Fibroblast of skin of scalp (primary cell): ENCODE results near the gene FAM20C.
"Not testable (repeated sequence)": the region's sequence is repeated elsewhere in the genome, so short reads cannot be mapped to it uniquely, and the experiment has no call there.

Experiments used
- DNase-seq: peaks from one replicate; pipeline ENCODE4 v3.0.0-alpha.2; 2013

FAM20C gene

GRCh38 chr7:259751-260405 lies 67.5 kb downstream of the FAM20C start:
- no peak for DNase-seq

DNA sequence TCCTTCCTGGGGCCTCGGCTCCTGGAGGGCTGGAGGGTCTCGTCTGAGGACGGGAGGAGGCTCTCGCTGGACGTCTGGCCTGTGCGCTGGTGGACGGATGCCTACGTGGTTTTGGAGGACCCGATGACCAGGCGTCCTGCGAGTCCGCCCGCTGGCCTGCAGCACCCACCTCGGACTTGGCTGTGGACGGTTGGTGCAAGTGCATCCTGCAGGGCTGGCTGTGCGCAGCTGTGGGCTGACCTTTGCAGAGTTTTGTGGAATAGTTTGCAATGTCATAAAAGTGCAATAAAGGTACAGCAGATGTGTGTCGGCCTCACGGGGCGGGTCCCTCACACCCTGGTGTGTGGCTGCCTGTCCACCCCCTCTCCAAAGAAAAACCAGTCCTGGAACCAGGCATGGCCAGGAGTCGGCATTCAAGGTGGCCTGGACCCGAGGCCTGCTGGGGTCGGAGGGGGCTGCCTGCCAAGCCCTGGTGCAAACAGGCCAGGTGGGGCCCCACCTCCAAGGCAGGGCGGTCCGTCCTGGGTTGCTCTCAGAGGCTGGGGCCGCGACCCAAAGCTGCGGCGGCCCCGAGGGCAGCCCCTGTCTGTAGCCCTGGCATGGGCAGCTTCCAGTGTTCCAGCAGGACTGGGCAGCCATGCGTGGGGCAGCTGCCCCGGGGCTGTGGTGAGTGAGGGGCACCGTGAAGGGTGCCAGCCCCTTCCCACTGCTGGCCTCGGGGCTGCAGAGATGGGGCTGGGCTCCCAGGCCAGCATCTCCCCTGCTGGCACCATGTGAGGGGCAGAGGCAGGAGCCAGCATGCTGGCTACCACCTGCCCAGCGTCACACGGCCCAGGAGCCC lies 68.3 kb downstream of the FAM20C start:
- no peak for DNase-seq

DNA sequence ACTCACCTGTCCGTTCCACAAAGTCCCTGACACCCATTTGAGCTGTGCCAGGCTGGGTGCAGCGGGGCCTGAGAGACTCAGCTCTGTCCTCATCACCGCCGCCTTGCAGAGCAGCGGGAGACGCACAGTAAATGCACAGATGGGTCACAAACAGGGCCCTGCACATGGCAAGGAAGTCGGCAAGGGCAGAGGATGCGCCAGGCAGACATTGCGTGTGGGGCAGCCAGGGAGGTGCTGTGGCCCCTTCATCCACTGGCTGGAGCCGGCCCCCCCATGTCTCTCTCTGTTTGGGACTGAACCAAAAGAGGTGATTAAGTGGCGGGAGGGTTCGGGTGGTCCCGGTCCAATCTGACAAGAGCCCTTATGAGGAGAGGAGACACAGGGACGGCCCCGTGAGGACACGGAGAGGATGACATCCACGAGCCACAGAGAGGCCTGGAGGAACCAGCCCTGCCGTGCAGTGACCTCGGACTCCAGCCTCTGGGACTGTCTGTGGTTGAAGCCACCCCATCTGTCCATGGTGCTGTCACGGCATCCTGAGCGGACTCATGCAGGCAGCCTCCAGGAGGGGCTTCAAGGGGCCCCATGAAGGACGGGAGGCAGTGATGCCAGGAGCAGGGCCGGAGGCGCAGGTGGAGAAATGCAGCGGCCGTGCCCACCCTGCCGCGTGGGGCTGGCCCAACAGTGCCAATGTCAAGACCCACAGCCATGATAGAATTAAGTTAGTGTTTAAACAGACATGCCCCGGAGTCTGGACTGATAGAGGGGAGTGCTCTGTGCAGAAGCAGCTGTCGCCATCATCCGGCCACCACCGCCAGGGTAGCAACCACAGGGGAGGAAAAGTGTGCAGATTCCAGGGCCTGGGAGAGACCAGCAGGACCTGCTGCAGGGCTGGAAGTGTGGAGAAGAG lies 69.2 kb downstream of the FAM20C start:
- no peak for DNase-seq

DNA sequence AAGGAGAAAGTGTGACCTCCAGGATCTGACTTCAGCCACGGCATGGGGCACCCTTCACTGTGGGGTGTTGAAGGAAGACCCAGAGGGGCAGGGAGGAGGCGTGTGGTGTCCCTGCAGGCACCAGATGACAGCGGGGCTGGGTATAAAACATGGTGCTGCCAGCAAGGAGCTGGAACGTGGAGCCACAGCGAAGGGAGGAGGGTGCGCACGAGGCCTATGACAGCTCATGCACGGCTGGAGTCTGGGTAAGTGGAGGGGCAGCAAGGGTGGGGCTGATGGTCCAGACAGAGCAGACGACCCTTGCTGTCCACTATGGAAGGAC lies 69.8 kb downstream of the FAM20C start:
- DNase-seq = no peak

- not testable (repeated sequence) for DNase-seq
These were observed 70.4 kb downstream of the FAM20C start for GRCh38 chr7:262631-263311.

GRCh38 chr7:263483-264351 lies 71.3 kb downstream of the FAM20C start:
- not testable (repeated sequence) for DNase-seq

GRCh38 chr7:264541-265191 lies 72.3 kb downstream of the FAM20C start:
- DNase-seq = no peak

- no peak for DNase-seq
These were observed 73.0 kb downstream of the FAM20C start for GRCh38 chr7:265192-265997.

GRCh38 chr7:265998-266850 lies 73.9 kb downstream of the FAM20C start:
- no peak for DNase-seq

DNA sequence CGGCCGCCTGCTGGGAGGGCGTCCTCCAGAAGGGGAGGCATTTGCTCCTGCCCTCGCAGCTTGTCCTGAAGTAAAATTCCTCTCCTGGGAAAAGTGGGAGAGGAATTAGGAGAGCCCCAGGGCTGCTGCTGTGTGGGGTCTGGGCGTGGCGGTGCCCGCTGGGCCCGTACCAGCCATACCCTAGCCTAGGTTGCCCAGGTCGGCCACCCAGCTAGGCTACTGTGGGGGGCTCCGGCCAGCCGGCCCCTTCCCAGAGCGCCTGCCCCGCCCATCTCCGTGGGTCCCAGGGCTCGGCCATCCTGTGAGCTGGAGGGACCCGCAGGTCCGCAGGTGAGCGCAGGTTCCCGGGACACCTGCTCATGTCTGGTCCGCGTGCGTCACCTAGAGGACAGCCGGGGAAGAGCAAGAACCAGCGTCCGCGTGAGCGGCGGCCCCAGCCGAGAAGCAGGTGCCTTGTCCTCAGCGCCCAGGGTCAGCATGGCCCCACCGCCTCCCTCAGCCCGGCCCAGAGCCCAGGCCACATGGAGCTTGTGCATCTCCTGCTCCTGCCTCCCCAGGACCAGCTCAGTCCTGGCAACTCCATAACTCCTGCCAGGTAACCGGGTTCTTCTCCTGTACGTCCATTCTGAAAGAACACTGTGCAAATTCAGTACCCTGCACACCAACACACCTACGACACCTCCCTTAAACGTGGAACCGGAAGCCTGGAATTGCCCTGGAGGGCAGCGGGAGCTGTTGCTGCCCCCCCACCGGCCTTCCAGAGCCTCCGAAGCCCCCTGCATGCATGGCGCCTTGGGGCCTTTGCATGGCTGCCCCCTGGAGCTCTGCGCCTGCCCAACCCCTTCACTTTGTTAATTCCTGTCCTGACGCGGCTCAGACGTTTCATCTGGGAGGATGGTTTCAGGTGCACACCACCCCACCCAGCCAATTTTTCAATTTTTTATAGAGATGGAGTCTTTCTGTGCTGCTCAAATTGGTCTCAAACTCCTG lies 74.8 kb downstream of the FAM20C start:
- DNase-seq = no peak

- no peak for DNase-seq
These were observed 76.6 kb downstream of the FAM20C start for GRCh38 chr7:268991-269390.

GRCh38 chr7:269721-270120 lies 77.3 kb downstream of the FAM20C start:
- no peak for DNase-seq

- DNase-seq = no peak
These were observed 78.1 kb downstream of the FAM20C start for GRCh38 chr7:270351-270983.

- DNase-seq = peak; percentile 87
These were observed 79.1 kb downstream of the FAM20C start for GRCh38 chr7:271266-272107.

DNA sequence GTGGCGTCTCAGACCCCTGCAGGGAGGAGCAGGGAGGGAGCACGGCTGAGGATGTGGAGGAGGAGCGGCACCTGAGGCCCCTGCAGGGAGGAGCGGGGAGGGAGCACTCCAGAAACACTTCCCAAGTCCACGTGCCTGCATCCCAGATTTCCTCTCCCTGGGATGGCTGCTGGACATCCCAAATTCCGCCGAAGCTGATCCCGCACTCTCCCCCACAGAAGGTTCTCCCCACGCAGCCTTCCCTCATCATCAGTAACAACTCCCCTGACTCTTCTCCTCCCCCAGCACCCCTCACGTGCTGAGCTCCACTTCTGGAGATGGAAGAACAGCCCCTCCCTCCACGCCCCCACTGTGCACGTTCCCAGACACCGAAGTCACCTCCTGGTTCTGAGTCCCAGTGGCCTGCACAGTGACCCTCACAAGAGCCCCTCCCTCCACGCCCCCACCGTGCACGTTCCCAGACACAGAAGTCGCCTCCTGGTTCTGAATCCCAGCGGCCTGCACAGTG lies 79.8 kb downstream of the FAM20C start:
- no peak for DNase-seq

GRCh38 chr7:272631-273030 lies 80.3 kb downstream of the FAM20C start:
- DNase-seq = no peak
